DMS153 (cell line): Measurements from ENCODE around the gene GPR21.

ENCODE experiments used
- DNase-seq: peaks from one replicate; lab custom pipeline; 2025; lab: John Stamatoyannopoulos, UW

GPR21 gene, protein sequence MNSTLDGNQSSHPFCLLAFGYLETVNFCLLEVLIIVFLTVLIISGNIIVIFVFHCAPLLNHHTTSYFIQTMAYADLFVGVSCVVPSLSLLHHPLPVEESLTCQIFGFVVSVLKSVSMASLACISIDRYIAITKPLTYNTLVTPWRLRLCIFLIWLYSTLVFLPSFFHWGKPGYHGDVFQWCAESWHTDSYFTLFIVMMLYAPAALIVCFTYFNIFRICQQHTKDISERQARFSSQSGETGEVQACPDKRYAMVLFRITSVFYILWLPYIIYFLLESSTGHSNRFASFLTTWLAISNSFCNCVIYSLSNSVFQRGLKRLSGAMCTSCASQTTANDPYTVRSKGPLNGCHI

DNA sequence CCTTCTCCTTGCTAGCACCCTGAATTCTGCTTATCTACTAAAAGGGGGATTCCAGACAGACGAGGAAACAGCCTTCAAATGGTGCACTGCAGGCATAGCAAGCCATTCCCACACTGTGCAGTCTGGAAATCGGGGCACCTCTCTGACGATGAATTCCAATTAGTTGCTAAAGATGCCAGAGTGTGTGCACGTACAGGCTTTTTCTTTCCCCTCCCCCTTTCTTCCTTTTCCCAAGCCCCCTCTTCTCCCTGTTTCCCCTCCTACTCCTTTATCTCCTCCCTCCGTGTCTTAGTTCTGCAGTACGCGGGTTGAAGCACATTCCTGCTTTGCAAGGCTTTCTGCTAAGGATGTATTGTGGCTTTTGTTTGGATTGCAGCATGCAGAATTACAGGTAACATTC lies at the start of gene GPR21:
GPR21 (plus strand) TSS at position 316 of the 400 bp plus-strand sequence. CDS start 900 bp downstream, outside the sequence.
- no peak for DNase-seq

DNA sequence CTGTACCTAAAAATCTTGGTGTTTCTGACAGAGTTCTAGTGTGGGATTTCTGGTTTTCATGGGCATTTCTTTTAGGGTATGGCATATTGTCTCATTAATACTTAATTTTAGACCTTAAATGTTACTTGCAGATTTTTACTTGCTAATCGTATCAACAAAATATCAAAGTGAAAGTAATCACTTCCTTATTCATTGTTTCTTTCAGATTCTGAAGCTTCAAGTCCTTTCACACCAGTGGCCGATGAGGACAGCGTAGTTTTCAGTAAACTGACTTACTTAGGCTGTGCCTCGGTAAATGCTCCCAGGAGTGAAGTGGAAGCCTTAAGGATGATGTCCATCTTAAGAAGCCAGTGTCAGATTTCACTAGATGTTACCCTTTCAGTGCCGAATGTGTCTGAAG lies 47.5 kb upstream of the GPR21 start:
- DNase-seq: no peak

DNA sequence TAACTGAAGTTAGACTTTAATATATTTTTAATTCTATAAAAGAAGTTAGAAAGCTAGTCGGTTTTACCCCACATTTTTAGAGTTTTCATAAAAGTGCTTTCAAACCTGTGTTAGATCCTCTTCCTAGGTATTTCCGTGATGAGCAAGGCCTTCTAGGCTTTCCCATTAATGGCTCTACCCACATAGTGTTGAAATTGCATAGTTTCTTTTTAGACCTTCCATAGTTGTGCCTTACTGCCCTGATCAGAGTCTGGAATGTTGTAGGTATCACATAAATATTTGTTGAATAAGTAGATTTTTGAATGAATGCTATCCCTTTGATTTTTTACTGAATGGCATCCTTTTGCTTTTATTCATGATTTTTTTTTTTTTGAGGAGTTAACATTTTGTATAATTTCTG lies 45.3 kb upstream of the GPR21 start:
- DNase-seq: no peak

DNA sequence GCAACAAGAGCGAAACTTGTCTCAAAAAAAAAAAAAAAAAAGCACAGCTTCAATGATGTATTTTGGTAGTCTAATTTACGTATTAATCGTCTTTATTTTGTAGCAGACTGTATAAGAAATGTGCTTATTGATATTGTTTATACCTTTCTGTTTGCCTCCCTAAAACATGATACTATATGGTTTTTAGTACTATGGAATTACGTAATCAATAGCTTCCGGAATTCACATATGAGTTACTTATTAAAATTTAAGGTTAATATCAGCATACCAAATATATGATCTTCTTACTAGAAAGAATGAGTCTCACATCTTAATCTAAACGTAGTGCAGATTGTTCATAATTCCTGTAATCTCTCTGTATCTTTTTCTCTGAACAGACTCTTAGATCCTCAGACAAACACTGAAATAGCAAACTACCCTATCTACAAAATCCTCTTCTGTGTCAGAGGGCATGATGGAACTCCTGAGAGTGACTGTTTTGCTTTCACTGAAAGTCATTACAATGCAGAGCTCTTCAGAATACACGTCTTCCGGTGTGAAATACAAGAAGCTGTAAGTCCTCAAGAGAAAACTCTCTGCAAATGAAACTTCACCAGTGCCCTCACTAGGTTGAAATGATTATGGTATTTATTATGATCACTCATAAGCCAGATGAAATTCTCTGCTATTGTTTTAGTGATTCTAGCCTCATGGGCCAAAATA lies 44.4 kb upstream of the GPR21 start:
- DNase-seq: no peak

DNA sequence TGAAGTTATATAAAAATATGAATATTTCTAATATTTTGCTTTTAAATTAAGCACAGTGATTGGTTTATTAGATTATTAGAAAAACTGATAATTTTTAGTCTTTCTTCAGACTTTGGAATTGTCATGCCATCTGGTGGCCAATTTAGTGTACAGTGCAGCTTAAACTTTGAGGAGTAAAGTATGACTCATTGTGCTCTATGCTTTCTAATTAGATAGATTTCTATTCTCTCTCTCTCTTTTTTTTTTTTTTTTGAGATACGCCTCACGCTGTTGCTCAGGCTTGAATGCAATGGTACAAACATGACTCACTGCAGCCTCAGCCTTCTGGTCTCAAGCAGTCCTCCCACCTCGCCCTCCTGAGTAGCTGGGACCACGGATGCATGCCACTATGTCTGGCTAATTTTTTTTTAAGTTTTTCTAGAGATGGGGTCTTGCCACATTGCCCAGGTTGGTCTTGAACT lies 42.1 kb upstream of the GPR21 start:
- DNase-seq: no peak

DNA sequence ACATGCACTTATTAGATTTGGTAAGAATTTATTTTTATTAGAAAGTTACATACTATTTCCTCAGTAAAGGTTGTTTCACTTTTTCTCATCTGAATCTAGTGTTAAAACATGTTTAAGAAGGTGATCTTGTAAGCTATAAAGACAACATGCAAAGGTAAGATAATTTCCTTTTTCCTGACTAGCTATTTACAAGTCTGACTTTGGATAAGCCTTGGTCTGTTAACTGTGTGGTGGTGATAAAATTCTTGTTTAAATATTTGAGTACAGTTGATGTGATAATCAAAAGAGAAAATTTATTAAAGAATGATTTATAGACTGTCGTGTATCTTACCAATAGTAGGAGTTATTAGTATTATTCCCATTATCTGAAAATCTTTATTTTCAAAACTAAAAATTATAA lies 36.9 kb upstream of the GPR21 start:
- no peak for DNase-seq

DNA sequence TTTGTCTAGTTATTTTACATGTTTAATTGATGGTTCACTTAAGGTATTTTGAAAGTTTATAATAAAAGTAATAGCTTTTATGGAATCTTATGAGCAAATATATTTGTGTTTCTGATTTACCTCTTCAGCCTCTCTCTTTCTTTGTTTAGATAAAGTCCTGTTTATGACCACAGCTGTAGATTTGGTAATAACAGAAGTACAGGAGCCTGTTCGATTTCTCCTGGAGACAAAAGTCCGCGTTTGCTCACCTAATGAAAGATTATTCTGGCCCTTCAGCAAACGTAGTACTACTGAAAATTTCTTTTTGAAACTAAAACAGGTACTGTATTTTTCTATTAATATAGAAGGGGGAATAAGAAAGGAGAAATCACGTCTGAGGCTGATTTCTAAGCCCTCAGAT lies 35.0 kb upstream of the GPR21 start:
- DNase-seq: no peak

DNA sequence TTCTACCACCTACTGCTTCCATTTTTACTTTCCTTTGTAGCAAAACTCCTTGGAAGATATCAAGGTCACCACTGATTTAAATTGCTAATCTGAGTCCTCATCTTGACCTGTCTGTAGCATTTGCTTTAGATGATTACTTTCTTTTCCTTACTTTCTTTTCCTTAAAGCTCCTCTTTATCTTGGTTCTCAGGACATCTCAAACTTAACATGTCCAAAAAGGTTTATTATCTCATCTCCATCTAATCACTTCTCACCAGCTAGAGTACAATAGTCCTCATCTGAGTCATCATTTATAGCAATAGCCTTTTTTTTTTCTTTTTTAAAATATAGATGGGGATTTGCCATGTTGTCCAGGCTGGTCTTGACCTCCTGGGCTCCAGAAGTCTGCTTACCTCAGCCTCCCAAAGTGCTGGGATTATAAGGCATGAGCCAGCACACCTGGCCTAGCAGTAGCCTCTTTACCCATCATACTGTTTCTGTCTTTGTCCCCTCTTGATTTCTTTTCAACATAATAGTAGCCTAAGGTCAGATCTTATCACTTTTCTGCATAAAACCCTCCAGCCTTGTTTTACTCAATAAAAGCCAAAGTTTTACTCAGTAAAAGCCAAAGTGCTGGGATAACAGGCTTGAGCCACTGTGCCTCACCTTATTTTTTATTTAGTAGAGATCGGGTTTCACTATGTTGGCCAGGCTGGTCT lies 32.9 kb upstream of the GPR21 start:
- DNase-seq: no peak

DNA sequence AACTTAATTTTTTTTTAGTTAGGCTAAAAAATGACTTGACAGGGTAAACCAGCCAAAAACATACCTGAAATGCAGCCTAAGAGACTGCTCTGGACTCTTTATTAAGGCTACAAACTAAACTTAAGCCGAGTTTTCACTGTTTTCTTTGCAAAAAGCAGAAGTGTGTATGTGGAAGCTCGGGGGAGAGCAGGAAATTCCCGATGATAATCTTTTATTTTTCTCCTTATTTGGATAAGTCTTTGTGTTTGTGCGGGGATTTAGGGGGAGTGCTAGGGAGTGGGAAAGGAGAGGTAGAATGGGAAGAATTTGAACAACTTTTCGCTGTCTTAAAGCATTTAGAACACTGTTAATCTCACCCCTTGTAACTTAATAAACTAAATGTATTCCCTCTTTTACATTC lies 30.7 kb upstream of the GPR21 start:
- DNase-seq: no peak

DNA sequence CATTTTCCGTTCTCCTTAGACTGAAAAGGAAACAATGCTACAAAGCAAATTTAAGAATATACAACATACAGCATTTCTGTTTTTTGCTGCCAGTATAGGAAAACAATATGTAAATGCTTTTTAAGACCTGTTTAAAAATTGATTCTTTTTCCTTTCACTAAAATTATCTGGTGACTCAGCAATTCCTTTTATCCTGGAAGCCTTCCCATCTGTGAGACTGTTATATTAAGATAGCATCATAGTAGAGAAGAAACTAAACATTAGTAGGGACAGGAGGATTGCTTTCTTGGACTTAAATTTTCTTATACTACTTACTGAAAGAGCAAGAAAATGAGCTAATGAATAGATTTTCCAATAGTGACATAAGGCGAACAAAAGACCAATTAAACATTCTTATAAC lies 30.0 kb upstream of the GPR21 start:
- no peak for DNase-seq

DNA sequence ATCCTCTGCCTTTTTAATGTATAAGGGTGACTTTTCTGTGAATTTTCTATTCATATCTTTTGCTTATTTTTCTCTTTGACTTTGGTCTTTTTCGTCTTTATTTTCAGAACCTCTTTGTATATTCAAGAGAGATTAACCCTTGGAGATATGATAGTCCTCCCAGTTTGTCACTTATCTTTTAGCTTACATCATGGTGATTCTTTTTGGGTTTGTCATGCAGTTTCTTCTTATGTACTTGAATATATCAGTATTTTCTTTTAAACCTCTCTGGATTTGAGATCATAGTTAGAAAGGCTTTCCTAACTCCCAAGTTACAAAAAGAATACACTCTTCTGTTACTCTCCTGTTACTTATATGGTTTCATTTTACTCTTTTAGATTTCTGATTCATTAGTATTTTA lies 27.5 kb upstream of the GPR21 start:
- no peak for DNase-seq

DNA sequence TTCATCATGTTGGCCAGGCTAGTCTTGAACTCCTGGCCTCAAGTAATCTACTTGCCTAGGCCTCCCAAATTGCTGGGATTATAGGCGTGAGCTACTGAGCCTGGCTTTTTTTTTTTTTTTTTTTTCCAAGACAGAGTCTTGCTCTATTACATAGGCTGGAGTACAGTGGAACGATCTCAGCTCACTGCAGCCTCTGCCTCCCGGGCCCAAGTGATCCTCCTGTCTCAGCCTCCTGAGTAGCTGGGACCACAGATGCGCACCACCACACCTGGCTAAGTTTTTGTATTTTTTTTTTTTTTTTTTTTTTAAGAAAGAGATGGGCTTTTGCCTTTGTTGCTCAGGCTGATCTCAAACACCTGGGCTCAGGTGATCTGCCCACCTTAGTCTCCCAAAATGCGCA lies 26.2 kb upstream of the GPR21 start:
- no peak for DNase-seq

DNA sequence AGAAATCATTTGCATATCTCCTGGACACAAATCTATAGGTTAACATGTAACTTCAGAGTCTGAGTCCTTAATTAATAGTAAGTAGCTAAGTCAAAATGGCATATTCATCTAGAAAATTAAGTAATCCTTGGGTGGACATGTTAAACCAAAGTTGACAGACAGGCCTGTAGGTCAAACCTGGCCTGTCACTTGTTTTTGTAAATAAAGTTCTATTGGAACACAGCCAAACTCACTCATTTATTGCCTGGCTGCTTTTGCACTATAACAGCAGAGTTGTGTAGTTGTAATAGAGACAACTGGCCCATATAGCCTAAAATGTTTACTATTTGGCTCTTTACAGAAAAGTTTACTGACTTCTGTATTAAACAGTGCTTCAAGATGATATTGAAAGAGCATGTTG lies 24.6 kb upstream of the GPR21 start:
- no peak for DNase-seq

DNA sequence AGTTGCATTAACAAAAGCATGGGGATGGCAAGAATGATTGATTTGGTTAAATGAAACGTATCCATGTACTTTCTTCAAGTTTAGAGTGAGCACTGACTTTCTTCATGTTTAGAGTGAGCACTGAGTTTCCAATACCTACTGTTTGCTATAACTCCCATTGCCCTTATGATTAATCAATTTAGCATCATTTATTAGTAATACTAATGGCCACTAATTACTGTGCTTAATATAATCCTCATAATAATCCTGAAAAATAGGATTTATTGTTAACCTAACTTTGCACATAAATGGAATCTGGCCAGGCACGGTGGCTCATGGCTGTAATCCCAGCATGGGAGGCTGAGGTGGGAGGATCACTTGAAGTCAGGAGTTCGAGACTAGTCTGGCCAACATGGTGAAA lies 22.1 kb upstream of the GPR21 start:
- DNase-seq: no peak

DNA sequence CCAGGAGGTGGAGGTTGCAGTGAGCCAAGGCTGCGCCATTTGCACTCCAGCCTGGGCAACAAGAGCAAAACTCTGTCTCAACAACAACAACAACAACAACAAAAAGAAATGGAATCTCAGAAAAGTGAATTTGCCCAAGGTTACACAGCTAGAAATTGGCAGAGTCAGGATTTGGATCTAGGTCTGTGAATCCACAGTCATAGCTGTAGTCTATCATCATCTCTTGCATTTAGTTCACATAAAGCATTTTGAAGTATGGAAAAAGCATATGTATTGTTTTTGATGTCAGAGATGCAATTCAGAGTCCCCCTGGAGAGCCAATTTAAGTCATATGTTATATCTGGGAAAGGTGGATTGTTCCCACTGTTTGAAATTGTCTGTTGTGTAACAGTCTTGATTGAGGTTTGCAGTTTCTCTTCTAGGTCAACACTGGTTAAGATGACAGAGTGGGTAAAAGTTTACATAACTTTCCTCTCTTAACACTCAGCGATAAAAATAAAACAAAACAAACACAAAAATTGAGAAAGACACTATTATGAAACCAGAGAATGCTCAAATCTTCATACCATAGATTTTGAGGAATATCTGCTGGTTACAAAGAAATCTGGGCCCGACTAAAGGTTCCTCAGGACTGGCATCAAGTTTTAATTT lies 21.5 kb upstream of the GPR21 start:
- DNase-seq: no peak

DNA sequence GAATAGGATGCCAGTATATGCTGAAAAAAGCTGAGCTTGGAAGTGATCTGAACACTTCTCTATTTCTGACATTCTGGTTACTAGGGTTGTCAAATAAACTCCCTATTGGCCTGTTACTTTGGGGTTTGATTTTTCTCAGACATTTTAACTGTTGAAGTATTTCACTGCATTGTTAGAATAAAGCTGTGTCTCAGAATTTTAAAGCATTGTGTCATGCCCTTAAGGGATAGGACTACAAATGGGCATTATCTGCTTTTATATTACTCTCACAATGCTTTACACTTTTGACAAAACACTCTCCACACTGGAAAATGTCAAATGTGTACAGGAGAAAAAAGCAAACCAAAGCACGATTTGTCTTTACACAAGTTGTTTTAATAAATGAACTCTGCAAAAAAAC lies 16.8 kb upstream of the GPR21 start:
- no peak for DNase-seq

DNA sequence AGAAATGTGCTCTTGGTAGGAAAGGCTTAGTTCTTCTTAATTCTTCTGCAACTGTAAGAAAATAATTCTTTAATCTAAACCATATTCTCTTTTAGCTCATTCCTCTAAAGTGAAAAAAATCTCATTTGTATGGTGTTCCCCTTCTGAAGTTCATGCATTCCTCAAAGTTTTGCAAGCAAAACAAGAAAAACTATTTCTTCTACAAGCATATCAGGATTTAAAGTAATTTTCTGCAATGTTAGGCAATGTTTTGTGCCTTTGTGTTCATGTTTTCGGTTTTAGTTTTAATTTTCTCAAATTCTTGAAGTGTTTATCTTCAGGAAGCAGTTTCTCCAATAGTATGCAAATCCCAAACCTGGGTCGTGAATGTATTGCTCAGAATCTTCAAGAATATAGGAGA lies 12.7 kb upstream of the GPR21 start:
- DNase-seq: no peak

DNA sequence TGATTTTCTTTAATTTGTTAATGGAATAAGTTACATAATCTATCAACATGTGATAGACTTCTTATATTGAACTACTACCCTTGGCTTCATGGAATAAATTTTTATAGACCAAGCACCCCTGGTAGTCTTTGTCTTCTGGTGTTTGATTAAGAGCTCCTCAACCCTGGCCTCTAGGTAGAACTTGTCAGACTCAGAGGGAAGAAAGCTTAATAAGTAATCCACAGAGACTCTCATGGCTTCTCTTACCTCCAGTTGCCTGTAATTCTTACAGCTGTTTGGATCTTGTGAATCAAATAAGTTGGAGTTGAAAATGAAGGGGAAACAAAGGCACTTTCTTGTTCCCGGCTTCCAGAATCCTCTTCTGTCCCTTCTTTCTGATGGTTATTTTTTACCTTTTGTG lies 7.0 kb upstream of the GPR21 start:
- DNase-seq: no peak

DNA sequence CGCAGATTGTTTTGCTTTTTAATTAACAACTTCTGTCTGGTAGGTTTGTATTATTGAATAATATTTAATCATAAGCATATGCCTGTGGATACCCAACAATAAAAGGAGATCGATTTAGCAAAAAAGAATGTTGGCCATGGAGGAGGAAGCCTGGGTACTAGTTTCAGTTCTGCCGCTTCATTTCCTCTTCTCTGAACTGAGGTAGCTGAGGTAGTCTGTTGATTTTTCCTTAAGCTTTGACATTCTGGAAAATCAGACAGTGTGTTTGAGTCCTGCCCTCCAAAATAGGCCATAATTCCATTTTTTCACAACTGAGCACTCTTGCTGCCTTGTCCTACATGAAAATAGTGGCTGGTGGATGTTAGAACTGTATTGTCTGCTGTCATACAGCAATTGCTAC lies 6.0 kb upstream of the GPR21 start:
- DNase-seq: no peak

DNA sequence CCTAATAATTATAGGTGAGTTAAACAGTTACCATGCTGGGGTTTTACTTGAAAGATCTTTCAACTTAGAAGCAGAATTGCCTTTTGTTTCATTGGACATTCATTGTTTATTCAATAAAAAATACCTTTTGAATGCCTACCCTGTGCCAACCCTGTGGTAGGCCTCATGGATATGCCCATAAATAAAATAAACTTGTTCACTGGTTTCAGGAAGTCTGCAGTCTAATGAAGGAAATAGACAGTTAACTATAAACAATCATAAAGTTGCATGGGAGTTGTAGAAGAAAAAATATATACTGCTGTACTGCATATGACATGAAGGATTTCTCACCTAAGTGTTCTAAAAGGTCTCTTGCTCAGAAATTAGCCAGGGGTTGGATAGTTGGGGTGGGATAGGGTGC lies 5.3 kb upstream of the GPR21 start:
- no peak for DNase-seq

DNA sequence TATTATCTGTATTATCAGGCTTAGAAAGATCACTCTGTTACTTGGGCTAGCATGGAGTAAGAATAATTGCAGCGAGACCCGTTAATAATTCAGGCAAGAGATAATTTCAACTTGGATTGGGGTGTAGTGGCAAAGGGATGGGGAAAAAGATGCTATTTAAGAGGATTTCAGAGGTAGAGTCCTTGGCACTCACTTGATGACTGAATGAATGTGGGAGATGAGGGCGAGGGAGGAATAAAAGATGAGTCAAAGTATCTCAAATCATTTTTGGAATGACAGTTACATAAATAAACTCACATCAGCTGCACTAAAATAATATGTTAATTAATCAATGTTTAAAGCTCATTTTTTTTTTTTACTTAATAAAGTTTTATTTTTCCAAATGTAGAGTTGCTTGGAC lies 4.5 kb upstream of the GPR21 start:
- DNase-seq: no peak

DNA sequence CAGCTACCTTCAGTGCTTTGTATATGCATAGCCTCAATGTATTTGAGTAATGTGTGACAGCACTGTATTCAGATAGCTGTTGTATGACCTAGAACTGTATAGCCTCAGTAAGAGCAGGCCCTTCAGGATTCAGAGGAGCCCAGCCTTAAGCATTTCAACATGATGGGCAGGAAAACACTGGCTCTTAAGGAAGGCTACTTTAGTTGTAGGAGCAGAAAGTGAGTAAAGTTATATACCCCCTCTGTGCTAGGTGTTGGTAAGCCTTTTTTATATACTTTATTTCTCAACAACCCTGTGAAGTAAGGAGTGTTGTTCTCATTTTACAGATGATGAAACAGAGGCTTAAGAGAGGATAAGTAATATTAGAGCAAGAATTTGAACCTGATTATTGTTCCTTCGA lies 1.5 kb upstream of the GPR21 start:
- no peak for DNase-seq
